SK-N-SH treated with all-trans-retinoic acid at 6 μM for 48 hours (cell line): Measurements from ENCODE around the gene TNNI2.

Experiments
- ATAC-seq: fragments of 200-7000 bp; cut with Tn5 transposase; 3 replicates; pipeline ENCODE4 v1.9.1; 2020; ENCODE audit warnings: mild to moderate bottlenecking, moderate library complexity
- ARNTL ChIP-seq: fragments of 450-650 bp; formaldehyde crosslinking; IDR thresholded peaks from 2 replicates; pipeline ENCODE4 v1.5.0; 2020; ENCODE audit warnings: low read depth, mild to moderate bottlenecking, moderate library complexity, borderline replicate concordance
- CSRNP3 ChIP-seq: fragments of 250-450 bp; sonication (Bioruptor Pico); IDR thresholded peaks from 2 replicates; pipeline ENCODE4 v1.5.1; 2021; ENCODE audit warnings: mild to moderate bottlenecking, moderate library complexity
- ESRRG ChIP-seq: fragments of 250-450 bp; sonication (Bioruptor Pico); IDR thresholded peaks from 2 replicates; pipeline ENCODE4 v1.6.1; 2021; ENCODE audit warnings: mild to moderate bottlenecking
- PATZ1 ChIP-seq: fragments of 250-450 bp; sonication (Bioruptor Pico); IDR thresholded peaks from 2 replicates; pipeline ENCODE4 v1.8.0; 2020; ENCODE audit warnings: mild to moderate bottlenecking, moderate library complexity, borderline replicate concordance
- PPARA ChIP-seq: fragments of 250-450 bp; sonication (Bioruptor Pico); IDR thresholded peaks from 2 replicates; pipeline ENCODE4 v1.5.0; 2020; ENCODE audit warnings: mild to moderate bottlenecking, borderline replicate concordance
- ZC3H10 ChIP-seq: fragments of 250-450 bp; sonication (Bioruptor Pico); IDR thresholded peaks from 2 replicates; pipeline ENCODE4 v1.5.1; 2021; ENCODE audit warnings: mild to moderate bottlenecking, moderate library complexity
- ZFP30 ChIP-seq: fragments of 450-650 bp; formaldehyde crosslinking; IDR thresholded peaks from 2 replicates; pipeline ENCODE4 v1.5.0; 2022; ENCODE audit warnings: mild to moderate bottlenecking, moderate library complexity
- ZNF70 ChIP-seq: fragments of 450-650 bp; formaldehyde crosslinking; IDR thresholded peaks from 2 replicates; pipeline ENCODE4 v1.5.0; 2020; ENCODE audit warnings: mild to moderate bottlenecking, moderate library complexity

Gene TNNI2

GRCh38 chr11:1889941-1890855 lies 51.4 kb downstream of the TNNI2 start:
- no peak for ATAC-seq

More at GRCh38 chr11:1889941-1890855, 51.4 kb downstream of the TNNI2 start:
- TF ChIP-seq ZFP30: no peak
- no peak for TF ChIP-seq ZC3H10 (CRISPR knock-in tag)
- TF ChIP-seq PPARA: no peak
- TF ChIP-seq ESRRG: no peak
- no peak for TF ChIP-seq ZNF70
- TF ChIP-seq CSRNP3 (CRISPR knock-in tag): no peak
- TF ChIP-seq ARNTL: no peak
- no peak for TF ChIP-seq PATZ1
